SU-DHL-6 (cell line): ENCODE results near the gene GGA3.

Source experiments
- EZH2phosphoT487 ChIP-seq: fragments of 200-600 bp; sonication (generic), shearing (Covaris generic); conservative IDR thresholded peaks from 2 replicates; pipeline ENCODE4 v1.6.1; 2018; ENCODE audit warnings: mild to moderate bottlenecking, antibody characterized with exemption, low read length, moderate library complexity, mixed read lengths
- TF ChIP-seq, protein P1 (sequence below): fragments of 200-600 bp; sonication (generic); IDR thresholded peaks from one replicate; pipeline ENCODE4 v1.5.1; 2017; ENCODE audit warnings: antibody characterized with exemption, mild to moderate bottlenecking, low read length, moderate library complexity; ENCODE audit not compliant: insufficient read depth, poor library complexity, severe bottlenecking

DNA sequence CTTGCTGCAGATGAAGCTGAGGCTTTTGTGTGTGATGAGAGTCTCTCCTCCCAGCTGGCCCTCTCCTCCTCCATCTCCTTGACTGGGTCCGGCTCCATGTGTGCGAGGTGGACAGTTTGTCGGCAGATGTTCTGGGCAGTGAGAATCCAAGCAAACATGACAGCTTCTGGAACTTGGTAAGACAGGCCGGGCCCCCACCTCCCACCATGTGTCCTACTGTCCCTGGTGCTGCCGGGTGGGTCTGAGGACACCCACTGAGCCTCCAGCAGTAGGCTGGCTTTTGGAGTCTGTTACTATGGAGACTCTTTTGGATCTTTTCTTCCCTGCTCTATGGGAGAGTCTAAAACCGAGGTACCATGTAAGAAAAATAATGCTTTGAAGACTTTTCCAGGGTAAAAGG lies 43.3 kb downstream of the GGA3 start:
- TF ChIP-seq, protein P1, sequence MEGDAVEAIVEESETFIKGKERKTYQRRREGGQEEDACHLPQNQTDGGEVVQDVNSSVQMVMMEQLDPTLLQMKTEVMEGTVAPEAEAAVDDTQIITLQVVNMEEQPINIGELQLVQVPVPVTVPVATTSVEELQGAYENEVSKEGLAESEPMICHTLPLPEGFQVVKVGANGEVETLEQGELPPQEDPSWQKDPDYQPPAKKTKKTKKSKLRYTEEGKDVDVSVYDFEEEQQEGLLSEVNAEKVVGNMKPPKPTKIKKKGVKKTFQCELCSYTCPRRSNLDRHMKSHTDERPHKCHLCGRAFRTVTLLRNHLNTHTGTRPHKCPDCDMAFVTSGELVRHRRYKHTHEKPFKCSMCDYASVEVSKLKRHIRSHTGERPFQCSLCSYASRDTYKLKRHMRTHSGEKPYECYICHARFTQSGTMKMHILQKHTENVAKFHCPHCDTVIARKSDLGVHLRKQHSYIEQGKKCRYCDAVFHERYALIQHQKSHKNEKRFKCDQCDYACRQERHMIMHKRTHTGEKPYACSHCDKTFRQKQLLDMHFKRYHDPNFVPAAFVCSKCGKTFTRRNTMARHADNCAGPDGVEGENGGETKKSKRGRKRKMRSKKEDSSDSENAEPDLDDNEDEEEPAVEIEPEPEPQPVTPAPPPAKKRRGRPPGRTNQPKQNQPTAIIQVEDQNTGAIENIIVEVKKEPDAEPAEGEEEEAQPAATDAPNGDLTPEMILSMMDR, result no peak
- no peak for TF ChIP-seq EZH2phosphoT487
